A673 (cell line): Measurements from ENCODE around the gene TNKS2. TPM values are rescaled to one million over a fixed set of nuclear protein-coding genes. Genes with fewer than 3 reads are reported as not detected.

Source experiments
- BruUV-seq: library from RNA; stranded (reverse); fragments of 400-500 nt; replicated peaks from 2 replicates; lab custom pipeline; 2021; lab: Mats Ljungman, UMichigan
- CTCF ChIA-PET: fragments of 300-600 bp; sonication (Branson Sonifier 250); formaldehyde crosslinking; loops from one replicate; lab custom pipeline; 2022; ENCODE audit warnings: antibody characterized with exemption; lab: Charles Lee
- POLR2A ChIA-PET: fragments of 300-600 bp; sonication (Branson Sonifier 250); formaldehyde crosslinking; loops from one replicate; lab custom pipeline; 2022; ENCODE audit warnings: antibody characterized with exemption; ENCODE audit not compliant: low non-redundant PET; lab: Charles Lee
- DNase-seq: peaks from one replicate; pipeline ENCODE4 v3.0.0-alpha.2; 2015; ENCODE audit warnings: low spot score
- H3K27ac ChIP-seq: fragments of 200-600 bp; sonication (generic); 2 replicates; pipeline ENCODE4 v1.5.1; 2016; ENCODE audit warnings: mixed run types, low read depth, mild to moderate bottlenecking, mixed read lengths, antibody characterized with exemption, low read length; ENCODE audit not compliant: poor library complexity, severe bottlenecking
- H3K27me3 ChIP-seq: fragments of 200-600 bp; sonication (generic); replicated peaks from 2 replicates; pipeline ENCODE4 v1.6.1; 2017; ENCODE audit warnings: mixed run types, low read depth, mild to moderate bottlenecking, mixed read lengths, antibody characterized with exemption, low read length; ENCODE audit not compliant: insufficient read depth, poor library complexity
- H3K36me3 ChIP-seq: fragments of 200-600 bp; sonication (generic); 2 replicates; pipeline ENCODE4 v1.6.1; 2016; ENCODE audit warnings: mixed run types, mild to moderate bottlenecking, mixed read lengths, antibody characterized with exemption, low read length; ENCODE audit not compliant: insufficient read depth, poor library complexity, severe bottlenecking
- H3K4me1 ChIP-seq: fragments of 200-600 bp; sonication (generic); 2 replicates; pipeline ENCODE4 v1.6.1; 2017; ENCODE audit warnings: mixed run types, mild to moderate bottlenecking, mixed read lengths, antibody characterized with exemption, low read length; ENCODE audit not compliant: insufficient read depth, poor library complexity, severe bottlenecking
- H3K4me3 ChIP-seq: fragments of 200-600 bp; sonication (generic); 2 replicates; pipeline ENCODE4 v1.5.1; 2016; ENCODE audit warnings: low read depth, mixed run types, mild to moderate bottlenecking, mixed read lengths, low read length; ENCODE audit not compliant: poor library complexity, severe bottlenecking
- H3K9me3 ChIP-seq: fragments of 200-600 bp; sonication (generic); 2 replicates; pipeline ENCODE4 v1.6.1; 2016; ENCODE audit warnings: mixed run types, low read depth, mild to moderate bottlenecking, mixed read lengths, antibody characterized with exemption, low read length; ENCODE audit not compliant: poor library complexity, severe bottlenecking
- CTCF ChIP-seq: fragments of 300-800, 200-600 bp; sonication (generic); conservative IDR thresholded peaks from 2 replicates; pipeline ENCODE4 v1.5.1; 2017; ENCODE audit warnings: low read depth, mild to moderate bottlenecking, antibody characterized with exemption, low read length, moderate library complexity, mixed read lengths
- EZH2 ChIP-seq: fragments of 200-600 bp; sonication (generic); IDR thresholded peaks from 2 replicates; pipeline ENCODE4 v1.6.1; 2017; ENCODE audit warnings: borderline replicate concordance, low read depth, mild to moderate bottlenecking, mixed read lengths, antibody characterized with exemption, low read length; ENCODE audit not compliant: poor library complexity, severe bottlenecking
- intact Hi-C: fragments of 100-400 bp; cut with micrococcal nuclease; formaldehyde crosslinking; loops from one replicate; pipeline ENCODE4 v1.10.0; 2022; ENCODE audit not compliant: unreplicated experiment
- total RNA-seq: library from RNA; stranded (reverse); gene quantifications from 2 replicates; pipeline ENCODE4 v1.2.3, GENCODE V29; 2021

TNKS2 gene
- total RNA-seq, 1 experiment from 2014 or later = 39.4 TPM

DNA sequence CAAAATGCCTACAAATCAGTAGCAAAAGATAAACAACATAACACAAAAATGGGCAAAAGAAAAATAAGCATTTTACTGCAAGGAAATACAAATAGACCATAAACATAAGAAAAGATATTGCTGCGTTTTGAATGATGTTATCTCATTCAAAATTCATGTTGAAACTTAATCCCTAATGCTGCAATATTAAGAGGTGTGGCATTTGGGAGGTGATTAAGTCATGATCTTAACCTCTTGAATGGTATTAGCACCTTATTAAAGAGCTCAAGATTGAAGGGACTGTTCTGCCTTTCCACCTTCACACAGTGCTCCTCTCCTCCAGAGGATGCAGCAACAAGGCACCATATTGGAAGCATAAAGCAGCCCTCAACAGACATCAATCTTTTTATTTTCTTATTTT is 12.4 kb upstream of the TNKS2 start:
- Histone ChIP-seq H3K27me3 (peaks cover 10% of the 10 kb centered on the region), H3K4me3 (no peak overlapping the region), H3K27ac (no peak overlapping the region), H3K9me3 (no peaks in the 10 kb centered on the region), H3K36me3 (no peaks in the 10 kb centered on the region), H3K4me1 (no peaks in the 10 kb centered on the region)
- DNase-seq = no peak
- TF ChIP-seq CTCF = no peak
- TF ChIP-seq EZH2 = no peak
- CTCF ChIA-PET = no interaction called here
- intact Hi-C loops = no loop called here
- POLR2A ChIA-PET = no interaction called here
- BruUV-seq = no TSS peak

DNA sequence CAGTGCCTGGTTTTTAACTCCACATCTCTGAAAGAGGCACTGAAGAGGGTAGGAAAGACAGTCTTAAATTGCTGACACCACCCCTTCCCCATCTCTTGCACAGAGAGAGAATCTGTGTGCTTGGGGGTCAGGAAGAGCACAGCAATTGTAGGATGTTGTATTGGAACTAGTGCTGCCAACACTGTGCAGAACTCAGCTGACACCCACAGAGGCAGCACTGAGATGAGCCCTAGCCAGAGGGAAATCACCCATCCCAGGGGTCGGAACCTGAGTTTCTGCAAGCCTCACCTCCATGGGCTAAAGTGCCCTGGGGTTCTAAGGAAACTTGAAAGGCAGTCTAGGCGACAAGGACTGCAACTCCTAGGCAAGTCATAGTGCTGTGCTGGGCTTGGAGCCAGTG is 11.0 kb upstream of the TNKS2 start:
- H3K9me3 ChIP-seq = no peaks in the 10 kb centered on the region
- H3K4me1 ChIP-seq = no peaks in the 10 kb centered on the region
- H3K36me3 ChIP-seq = no peaks in the 10 kb centered on the region
- intact Hi-C loops = no loop called here
- no peak overlapping the region for H3K27ac ChIP-seq
- no peak for DNase-seq
- H3K4me3 ChIP-seq = no peak overlapping the region
- TF ChIP-seq CTCF = no peak
- no TSS peak for BruUV-seq
- ChIA-PET POLR2A (no interaction called here), CTCF (no interaction called here)
- H3K27me3 ChIP-seq = peaks cover 2% of the 10 kb centered on the region

DNA sequence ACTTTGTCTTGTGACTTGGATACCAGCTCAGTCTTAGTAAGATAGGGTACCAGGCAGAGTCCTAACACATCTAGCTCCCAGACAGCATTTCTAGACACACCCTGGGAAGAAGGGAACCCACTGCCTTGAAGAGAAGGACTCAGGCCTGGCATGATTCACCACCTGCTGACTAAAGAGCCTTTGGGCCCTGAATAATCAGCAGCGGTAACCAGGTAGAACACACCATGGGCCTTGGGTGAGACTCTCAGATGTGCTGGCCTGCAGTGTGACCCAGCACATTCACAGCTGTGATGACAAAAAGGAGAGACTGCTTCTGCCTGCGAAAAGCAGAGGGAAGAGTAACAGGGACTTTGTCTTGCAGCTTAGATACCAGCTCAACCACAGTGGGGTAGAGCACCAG is 10.4 kb upstream of the TNKS2 start:
- BruUV-seq = no TSS peak
- POLR2A ChIA-PET = no interaction called here
- Histone ChIP-seq H3K27me3 (no peaks in the 10 kb centered on the region), H3K4me3 (no peak overlapping the region), H3K27ac (no peak overlapping the region), H3K9me3 (no peaks in the 10 kb centered on the region), H3K36me3 (no peaks in the 10 kb centered on the region), H3K4me1 (no peaks in the 10 kb centered on the region)
- DNase-seq = no peak
- TF ChIP-seq EZH2 = no peak
- no peak for TF ChIP-seq CTCF
- CTCF ChIA-PET = no interaction called here
- intact Hi-C loops = no loop called here
